H1 (cell line): ENCODE measurements around the gene CDK4. TPM values are rescaled to one million over a fixed set of nuclear protein-coding genes. Genes with fewer than 3 reads are reported as not detected.

Experiments
- CTCF ChIA-PET: fragments of 300-600 bp; sonication (Branson Sonifier 250); formaldehyde crosslinking; loops from one replicate; lab custom pipeline; 2021; ENCODE audit not compliant: partially characterized antibody; lab: Charles Lee
- POLR2A ChIA-PET: fragments of 300-600 bp; sonication (Branson Sonifier 250); formaldehyde crosslinking; loops from one replicate; lab custom pipeline; 2021; ENCODE audit warnings: inconsistent platforms; ENCODE audit not compliant: partially characterized antibody; lab: Charles Lee
- DNase-seq, 2 experiments: peaks; one replicate each; pipeline versions ENCODE4 v3.0.0 to v3.0.0-alpha.2; 2010 to 2022; ENCODE audit warnings: low spot score in 2 of 2, low read depth in 1 of 2, mixed read lengths in 1 of 2
- FAIRE-seq: peaks from 2 replicates; lab custom pipeline; 2011; peaks lifted over from hg19 to GRCh38; lab: Jason Lieb, UNC
- H2AFZ ChIP-seq: 2 replicates; pipeline ENCODE4 v1.8.1; 2012; ENCODE audit warnings: low read length, inconsistent platforms
- H2AK5ac ChIP-seq: 2 replicates; pipeline ENCODE4 v1.6.1; 2013; ENCODE audit warnings: low read depth, low read length
- H2BK120ac ChIP-seq: replicated peaks from 2 replicates; pipeline ENCODE3; 2013; ENCODE audit warnings: low read depth, low read length, inconsistent platforms
- H2BK12ac ChIP-seq: 2 replicates; pipeline ENCODE4 v1.6.1; 2013; ENCODE audit warnings: low read depth, low read length
- H2BK15ac ChIP-seq: 2 replicates; pipeline ENCODE4 v1.6.1; 2013; ENCODE audit warnings: low read length
- H2BK20ac ChIP-seq: 2 replicates; pipeline ENCODE4 v1.6.1; 2013; ENCODE audit warnings: low read length
- H2BK5ac ChIP-seq: 2 replicates; pipeline ENCODE4 v1.6.1; 2013; ENCODE audit warnings: low read depth, low read length
- H3K14ac ChIP-seq: 2 replicates; pipeline ENCODE4 v1.6.1; 2013; ENCODE audit warnings: inconsistent platforms; ENCODE audit not compliant: insufficient read length
- H3K18ac ChIP-seq: 2 replicates; pipeline ENCODE4 v1.6.1; 2013; ENCODE audit warnings: low read length; ENCODE audit errors: extremely low read depth
- H3K23ac ChIP-seq: 2 replicates; pipeline ENCODE4 v1.6.1; 2013; ENCODE audit warnings: inconsistent platforms; ENCODE audit not compliant: insufficient read length
- H3K23me2 ChIP-seq: 2 replicates; pipeline ENCODE4 v1.6.1; 2013; ENCODE audit warnings: low read depth, low read length
- H3K27ac ChIP-seq: 2 replicates; pipeline ENCODE4 v1.6.1; 2011; ENCODE audit warnings: low read depth, low read length, inconsistent platforms
- H3K27me3 ChIP-seq, 4 experiments: replicated peaks in 1 of 4; 1 replicate in 1 of 4; 2 replicates in 3 of 4; pipeline versions ENCODE4 v1.6.1 to v1.8.1; 2011 to 2013; ENCODE audit warnings: low read length in 3 of 4, mild to moderate bottlenecking in 3 of 4, inconsistent platforms in 2 of 4, mixed read lengths in 2 of 4, moderate library complexity in 1 of 4; ENCODE audit not compliant: control insufficient read depth in 3 of 4, insufficient read depth in 3 of 4; ENCODE audit errors: extremely low read depth in 1 of 4
- H3K36me3 ChIP-seq, 4 experiments: 2 replicates each; pipeline versions ENCODE4 v1.6.1 to v1.8.1; 2011 to 2013; ENCODE audit warnings: mild to moderate bottlenecking in 4 of 4, low read length in 3 of 4, moderate library complexity in 2 of 4, control low read depth in 1 of 4, inconsistent platforms in 1 of 4; ENCODE audit not compliant: insufficient read depth in 4 of 4, control insufficient read depth in 2 of 4
- H3K4ac ChIP-seq: replicated peaks from 2 replicates; pipeline ENCODE3; 2013; ENCODE audit warnings: low read length, low read depth, mixed read lengths, inconsistent platforms; ENCODE audit not compliant: insufficient read length
- H3K4me1 ChIP-seq, 4 experiments: replicated peaks in 1 of 4; 1 replicate in 1 of 4; 2 replicates in 3 of 4; pipeline versions ENCODE4 v1.6.1 to v1.8.1; 2011 to 2013; ENCODE audit warnings: low read length in 3 of 4, inconsistent platforms in 2 of 4, mixed read lengths in 1 of 4; ENCODE audit not compliant: insufficient read depth in 4 of 4, control insufficient read depth in 3 of 4
- H3K4me2 ChIP-seq, 2 experiments: 2 replicates each; pipeline versions ENCODE4 v1.6.1 to v1.8.1; 2011 to 2013; ENCODE audit warnings: low read depth in 2 of 2, low read length in 2 of 2, control low read depth in 1 of 2, inconsistent platforms in 1 of 2, mild to moderate bottlenecking in 1 of 2; ENCODE audit not compliant: insufficient read depth in 1 of 2
- H3K4me3 ChIP-seq, 4 experiments: fragments of 200-600, 300-600 bp in 1 of 4; sonication (generic), shearing (Covaris generic), sonication (Bioruptor Twin) in 1 of 4; 2 replicates each; pipeline versions ENCODE4 v1.5.1 to v1.8.1; 2011 to 2016; ENCODE audit warnings: low read length in 4 of 4, low read depth in 3 of 4, control low read depth in 2 of 4, inconsistent platforms in 2 of 4, mild to moderate bottlenecking in 2 of 4, mixed read lengths in 1 of 4, moderate library complexity in 1 of 4; ENCODE audit not compliant: insufficient read depth in 2 of 4; ENCODE audit errors: extremely low read depth in 1 of 4
- H3K56ac ChIP-seq: replicated peaks from 2 replicates; pipeline ENCODE3; 2013; ENCODE audit warnings: low read depth, mild to moderate bottlenecking, mixed read lengths, low read length, inconsistent platforms; ENCODE audit not compliant: insufficient read length
- H3K79me1 ChIP-seq: 2 replicates; pipeline ENCODE4 v1.6.1; 2013; ENCODE audit warnings: low read depth, low read length, control low read depth
- H3K79me2 ChIP-seq, 2 experiments: 2 replicates each; pipeline versions ENCODE4 v1.6.1 to v1.8.1; 2012 to 2013; ENCODE audit warnings: low read length in 2 of 2, mild to moderate bottlenecking in 2 of 2, inconsistent platforms in 1 of 2; ENCODE audit not compliant: insufficient read depth in 2 of 2, control insufficient read depth in 1 of 2
- H3K9ac ChIP-seq, 4 experiments: replicated peaks in 1 of 4; 1 replicate in 1 of 4; 2 replicates in 3 of 4; pipeline versions ENCODE4 v1.6.1 to v1.8.1; 2011 to 2013; ENCODE audit warnings: low read depth in 3 of 4, low read length in 3 of 4, control low read depth in 2 of 4, mild to moderate bottlenecking in 2 of 4, moderate library complexity in 2 of 4, inconsistent platforms in 1 of 4; ENCODE audit errors: extremely low read depth in 1 of 4
- H3K9me3 ChIP-seq, 2 experiments: 2 replicates each; pipeline versions ENCODE4 v1.6.1 to v1.8.1; 2012 to 2013; ENCODE audit warnings: mild to moderate bottlenecking in 2 of 2, moderate library complexity in 2 of 2, control low read depth in 1 of 2, inconsistent platforms in 1 of 2, low read depth in 1 of 2, low read length in 1 of 2, mixed read lengths in 1 of 2; ENCODE audit not compliant: insufficient read depth in 2 of 2
- H4K20me1 ChIP-seq, 2 experiments: replicated peaks in 1 of 2; 2 replicates each; pipeline versions ENCODE3 to v1.8.1; 2011 to 2013; ENCODE audit warnings: inconsistent platforms in 2 of 2, low read length in 2 of 2, mild to moderate bottlenecking in 1 of 2; ENCODE audit not compliant: insufficient read depth in 2 of 2, control insufficient read depth in 1 of 2
- H4K5ac ChIP-seq: 2 replicates; pipeline ENCODE4 v1.6.1; 2013; ENCODE audit warnings: low read length, low read depth, mixed read lengths, inconsistent platforms; ENCODE audit not compliant: insufficient read length
- H4K8ac ChIP-seq: 2 replicates; pipeline ENCODE4 v1.8.0; 2013; ENCODE audit warnings: mild to moderate bottlenecking, moderate library complexity, low read length, inconsistent platforms; ENCODE audit not compliant: insufficient read depth; ENCODE audit errors: extremely low read depth
- H4K91ac ChIP-seq: replicated peaks from 2 replicates; pipeline ENCODE3; 2013; ENCODE audit warnings: low read length, mixed read lengths, inconsistent platforms; ENCODE audit not compliant: insufficient read length
- BRCA1 ChIP-seq: IDR thresholded peaks from 2 replicates; pipeline ENCODE4 v1.6.1; 2012; ENCODE audit warnings: low read depth, low read length, improper control_type of control experiment
- CBX5 ChIP-seq: fragments of 300-800, 300-1000 bp; sonication (generic); IDR thresholded peaks from 2 replicates; pipeline ENCODE4 v1.7.1; 2016; ENCODE audit warnings: antibody characterized with exemption, low read length, low read depth
- GABPA ChIP-seq: IDR thresholded peaks from 2 replicates; pipeline ENCODE4 v1.6.1; 2011; ENCODE audit warnings: mild to moderate bottlenecking, low read length, moderate library complexity, borderline replicate concordance; ENCODE audit not compliant: insufficient read depth
- KDM1A ChIP-seq: fragments of 200-600, 300-600 bp; sonication (generic); IDR thresholded peaks from 2 replicates; pipeline ENCODE4 v1.7.1; 2016; ENCODE audit warnings: mild to moderate bottlenecking, low read length, borderline replicate concordance
- SAP30 ChIP-seq: fragments of 300-600 bp; sonication (generic); IDR thresholded peaks from 2 replicates; pipeline ENCODE4 v1.7.1; 2012; ENCODE audit warnings: low read length, moderate library complexity, mild to moderate bottlenecking, inconsistent platforms; ENCODE audit not compliant: insufficient read depth, insufficient replicate concordance
- SUZ12 ChIP-seq: fragments of 200-600 bp; sonication (generic); IDR thresholded peaks from 2 replicates; pipeline ENCODE4 v1.6.1; 2012; ENCODE audit warnings: mild to moderate bottlenecking, inconsistent platforms, low read length, moderate library complexity, mixed read lengths
- TCF12 ChIP-seq: IDR thresholded peaks from 2 replicates; pipeline ENCODE4 v1.6.1; 2011; ENCODE audit warnings: low read depth, mild to moderate bottlenecking, low read length
- WGBS, 2 experiments: shearing (Covaris generic) in 1 of 2; methylation state at CpG; one replicate each; pipeline versions ENCODE4 v1.1.6 to v1.1.7; 2013 to 2015; ENCODE audit warnings: low lambda C conversion rate in 2 of 2, mixed read lengths in 2 of 2, inconsistent platforms in 1 of 2, low coverage in 1 of 2, missing lambda C conversion rate in 1 of 2; ENCODE audit not compliant: insufficient replicate concordance in 2 of 2, insufficient coverage in 1 of 2, insufficient read length in 1 of 2; ENCODE audit errors: extremely low coverage in 1 of 2, missing lambda C conversion rate in 1 of 2; 5-methylcytosine and 5-hydroxymethylcytosine counted together
- polyA plus RNA-seq, 7 experiments: library from polyadenylated mRNA; depleted of rRNA in 3 of 7; stranded (reverse) in 5 of 7; unstranded in 2 of 7; fragments of >200 nt in 5 of 7; fragments of 200-250 nt in 2 of 7; gene quantifications; 1 replicate in 5 of 7; 2 replicates in 1 of 7; 4 replicates in 1 of 7; pipeline versions ENCODE4 v1.2.1 to v1.2.3, GENCODE V29; 2011 to 2013; ENCODE audit warnings: missing spikeins in 2 of 7, mixed read lengths in 2 of 7
- total RNA-seq: library from RNA; stranded (reverse); fragmentation: NEBNext Ultra II Directional; extraction: Animal tissue kit (Norgen Biotek cat#: 25700); gene quantifications from 2 replicates; pipeline ENCODE4 v1.2.1, GENCODE V29; 2021

The CDK4 gene
- total and polyA plus RNA-seq, 2 of the 8 experiments (the other 6 are each of a cell fraction or from before 2014, with no cell fraction given) = 174 to 368 TPM

DNA sequence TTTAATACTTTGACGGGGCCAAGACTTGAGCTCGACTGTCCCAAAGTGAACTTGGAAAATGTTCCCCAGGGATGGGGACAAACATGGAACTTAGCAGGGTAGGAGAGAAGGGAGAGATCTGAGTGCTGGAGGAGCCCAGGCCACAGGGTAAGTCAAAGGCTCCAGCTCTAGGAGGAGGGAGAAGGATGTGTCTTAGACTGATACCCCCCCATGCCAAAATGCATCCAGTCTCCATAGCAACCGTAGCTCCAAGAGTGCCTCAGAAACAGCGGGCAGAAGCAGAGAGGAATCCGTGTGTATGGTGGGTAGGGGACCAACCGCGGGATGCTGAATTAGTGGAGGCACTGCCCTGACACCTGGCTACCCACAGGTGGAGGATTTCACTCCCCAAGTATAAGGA lies 12.7 kb downstream of the CDK4 start:
- H3K23me2 ChIP-seq = peaks cover 2% of the 10 kb centered on the region; the same call in 1 of the 2 replicates
- no peak overlapping the region for H3K56ac ChIP-seq
- H3K79me1 ChIP-seq = no peaks in the 10 kb centered on the region
- FAIRE-seq (no peak), DNase-seq (no peak)
- H3K4me2 ChIP-seq = peak overlapping the region; percentile 79 to 93
- peaks cover 44 to 74% (median 69%) of the 10 kb centered on the region in 4 experiments for H3K27me3 ChIP-seq
- H2AFZ ChIP-seq = no peak overlapping the region
- H3K23ac ChIP-seq = no peak overlapping the region
- no peak overlapping the region for H3K9ac ChIP-seq
- H4K20me1 ChIP-seq = peaks cover 0 to 17% of the 10 kb centered on the region in 2 experiments
- no peaks in the 10 kb centered on the region; a peak in 1 of 4 replicates for H3K9me3 ChIP-seq
- peaks cover 6 to 29% (median 12%) of the 10 kb centered on the region in 4 experiments; a peak in 6 of 7 replicates for H3K4me1 ChIP-seq
- no peak overlapping the region for H4K5ac ChIP-seq
- no peak overlapping the region for H2BK20ac ChIP-seq
- H3K4me3 ChIP-seq = peak overlapping the region in 2 of 4 experiments; percentile 13 to 76; a peak in 2 of 8 replicates
- H4K8ac ChIP-seq = no peak overlapping the region
- H3K79me2 ChIP-seq = no peaks in the 10 kb centered on the region
- no peak overlapping the region for H4K91ac ChIP-seq
- TF ChIP-seq KDM1A (no peak), GABPA (no peak), CBX5 (no peak), TCF12 (no peak), SAP30 (no peak), SUZ12 (peak; percentile 55; the same call in 1 of the 2 replicates), BRCA1 (no peak)
- TF ChIP-seq, all 59 proteins: peak for 1
- H2BK120ac ChIP-seq = no peak overlapping the region
- no peak overlapping the region for H3K14ac ChIP-seq
- 24% methylated on average over 7 of the region's 7 CpGs; no CpG with 5 or more reads in 1 of the 2 experiments for WGBS, 2 experiments
- H2AK5ac ChIP-seq = no peak overlapping the region
- H3K18ac ChIP-seq = no peak overlapping the region; the same call in 1 of the 2 replicates
- ChIA-PET POLR2A (interaction anchor here (0.7 to 5.2 kb wide), 7 partner anchors 11 to 130 kb away, joined by 3 to 59 read pairs (median 8); partner anchors contain the start of genes CDK4 and OS9), CTCF (interaction anchor here (0.6 to 11.2 kb wide), 6 partner anchors 16 to 265 kb away, joined by 3 to 149 read pairs (median 4); no protein-coding TSS in a partner anchor)
- H2BK15ac ChIP-seq = 0 out of 2 replicates have a peak overlapping the region, but pooled peaks have one; percentile 48
- no peak overlapping the region for H2BK12ac ChIP-seq
- H3K4ac ChIP-seq = no peak overlapping the region
- H3K27ac ChIP-seq = no peak overlapping the region
- peaks cover 0 to 6% (median 0%) of the 10 kb centered on the region in 4 experiments; a peak in 1 of 8 replicates for H3K36me3 ChIP-seq
- no peak overlapping the region for H2BK5ac ChIP-seq
